Cerebellar nuclear complex (tissue), 1 donor: ENCODE measurements around the gene ST6GALNAC3.
"Not testable (repeated sequence)": the region's sequence is repeated elsewhere in the genome, so short reads cannot be mapped to it uniquely, and the experiment has no call there.

Experiments used
- DNase-seq, 2 experiments: peaks; one replicate each; lab custom pipeline; 2025; lab: John Stamatoyannopoulos, UW

The ST6GALNAC3 gene

DNA sequence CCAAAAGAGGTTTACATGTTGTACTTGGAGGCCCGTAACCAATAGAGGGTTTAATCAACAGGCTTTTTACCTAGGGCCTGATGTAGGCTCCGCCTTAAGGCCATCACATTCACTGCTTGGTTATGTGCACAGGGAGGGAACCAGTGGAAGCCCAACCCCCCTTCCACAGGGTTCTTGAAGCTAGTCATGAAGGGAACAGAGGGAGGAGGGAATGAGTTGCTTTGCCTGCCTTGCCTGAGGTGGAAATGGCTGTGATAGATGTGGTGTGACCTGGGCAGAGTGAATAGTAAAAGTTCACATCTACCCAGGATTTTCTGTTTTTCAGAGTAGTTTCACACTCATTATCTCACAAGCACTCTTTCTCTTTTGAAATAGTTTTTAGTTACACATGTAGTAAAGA is 215.1 kb downstream of the ST6GALNAC3 start:
- no peak for DNase-seq

DNA sequence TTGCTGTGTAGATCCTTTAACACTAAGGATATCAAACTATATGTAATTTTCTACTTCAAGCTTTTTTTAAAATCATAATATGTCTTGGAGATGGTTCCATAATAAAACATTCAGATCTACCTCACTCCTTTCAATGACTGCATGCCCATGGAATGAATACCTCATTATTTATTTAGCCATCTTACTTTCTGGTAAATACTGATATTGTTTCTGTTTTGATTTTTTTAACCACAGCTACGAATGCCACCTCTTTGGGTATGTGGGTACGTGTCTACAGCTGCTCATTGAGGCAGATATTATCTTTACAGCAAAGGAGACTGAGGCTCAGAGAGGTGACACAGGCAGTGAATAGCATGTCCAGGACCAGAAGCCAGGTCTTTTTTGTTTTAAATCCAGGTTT is 215.7 kb downstream of the ST6GALNAC3 start:
- DNase-seq, result no peak

DNA sequence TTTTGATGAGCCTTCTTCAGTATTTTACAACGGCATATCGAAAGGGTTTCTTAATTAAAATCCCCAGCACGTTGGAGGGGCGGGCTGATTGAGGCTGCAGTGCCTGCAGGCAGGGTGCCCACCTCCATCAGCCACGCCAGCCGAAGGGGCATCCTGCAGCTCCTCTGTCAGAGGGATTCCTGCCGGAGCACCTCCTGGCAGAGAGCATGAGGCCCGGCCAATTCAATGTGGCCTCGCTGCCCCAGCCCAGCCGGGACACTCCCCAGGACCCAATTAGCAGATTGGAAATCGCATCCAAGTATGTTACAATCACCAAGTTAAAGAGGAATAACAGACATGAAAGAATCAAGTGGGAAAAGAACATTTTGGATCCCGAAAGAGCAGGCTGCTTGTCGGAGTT is 216.6 kb downstream of the ST6GALNAC3 start:
- no peak for DNase-seq

- no peak for DNase-seq
These were observed 217.2 kb downstream of the ST6GALNAC3 start for GRCh38 chr1:76291737-76292136.

DNA sequence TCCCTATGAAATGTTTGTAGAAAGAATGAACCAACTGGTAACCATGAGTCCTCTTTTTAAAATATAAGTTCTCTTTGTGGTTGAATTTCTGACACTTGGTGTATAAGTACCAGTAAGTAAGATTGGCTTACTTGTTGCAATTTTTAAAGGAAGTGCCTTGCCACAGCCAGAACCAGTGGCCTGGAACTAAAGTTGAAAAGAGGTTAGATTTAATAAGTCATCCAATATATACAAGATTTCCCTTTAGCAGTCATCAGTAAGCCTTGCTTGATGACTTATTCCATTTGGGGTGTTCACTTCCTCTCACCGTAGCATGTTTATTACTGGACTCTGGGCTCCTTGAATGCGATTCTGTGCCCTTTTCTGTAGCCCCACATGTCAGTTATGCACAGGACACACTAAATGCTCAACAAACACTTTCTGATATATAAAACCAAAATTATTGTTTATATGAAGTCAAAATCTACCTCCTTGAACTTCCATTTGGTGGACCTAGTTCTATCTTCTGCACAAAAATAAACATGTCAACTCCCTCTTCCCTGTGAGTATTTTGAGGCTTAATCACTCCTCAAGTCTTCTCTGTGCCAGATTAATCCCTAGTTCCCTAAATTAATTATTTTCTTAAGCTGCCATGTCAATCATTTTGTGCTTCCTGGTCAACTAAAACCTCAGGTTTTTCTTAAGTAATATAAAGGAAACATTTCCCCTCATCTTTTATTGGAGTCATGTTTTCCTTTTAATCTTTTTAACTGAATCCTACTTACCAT is 218.1 kb downstream of the ST6GALNAC3 start:
- no peak for DNase-seq

DNA sequence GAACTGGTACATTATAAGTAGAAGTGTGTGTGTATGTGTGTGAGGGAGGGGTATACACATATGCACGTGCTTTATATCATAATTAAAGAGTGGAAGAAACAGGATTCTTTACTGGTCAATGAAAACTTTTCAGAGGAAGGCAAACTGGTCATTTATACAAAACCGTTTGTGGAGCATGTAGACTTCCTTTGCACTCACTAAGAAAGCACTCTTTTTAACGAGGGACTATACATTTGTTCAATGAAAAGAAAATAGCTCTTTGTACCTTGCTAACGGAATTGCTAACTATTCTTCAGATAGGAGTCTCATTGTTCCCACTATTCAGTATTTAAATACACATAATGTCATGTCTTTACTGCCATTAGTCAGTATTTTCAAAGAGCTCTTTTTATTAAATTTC is 219.3 kb downstream of the ST6GALNAC3 start:
- DNase-seq, result no peak

DNA sequence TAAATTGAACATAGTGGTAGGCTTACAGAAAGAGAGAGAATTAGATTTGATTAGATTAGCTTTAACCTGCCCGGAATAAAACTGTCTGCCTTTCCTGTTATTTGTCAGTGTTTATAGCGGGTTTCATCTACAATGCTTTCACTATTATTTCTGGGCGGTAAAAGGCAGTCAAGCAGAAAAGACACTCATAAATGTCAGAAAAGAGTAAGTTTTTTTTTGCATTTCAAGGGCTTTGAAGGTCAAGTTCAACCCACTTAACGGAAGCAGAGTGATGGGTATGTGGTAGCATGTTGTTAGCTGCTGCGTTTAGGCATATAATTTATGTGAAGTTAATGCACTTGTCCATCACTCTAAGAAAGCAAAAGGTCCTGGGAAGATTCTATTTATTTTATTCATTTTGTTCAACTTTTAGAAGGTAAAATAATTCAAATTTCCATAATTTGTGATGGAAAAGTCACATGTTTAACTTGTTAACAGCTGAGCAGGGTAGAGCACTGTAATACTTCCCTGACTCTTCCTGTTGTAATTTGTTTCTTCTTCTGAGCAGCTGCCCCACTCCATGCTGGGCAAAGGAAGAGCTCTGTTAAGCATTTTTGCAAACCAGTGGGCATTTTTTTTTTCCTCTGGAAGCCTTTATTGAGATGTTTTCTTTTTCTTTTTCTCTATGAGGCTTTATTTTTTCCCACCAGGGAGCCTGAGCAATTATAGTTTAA is 220.1 kb downstream of the ST6GALNAC3 start:
- no peak for DNase-seq

- no peak for DNase-seq
These were observed 223.9 kb downstream of the ST6GALNAC3 start for GRCh38 chr1:76298399-76298798.

GRCh38 chr1:76299036-76299435 is 224.5 kb downstream of the ST6GALNAC3 start:
- DNase-seq, result no peak

- no peak for DNase-seq
These were observed 226.0 kb downstream of the ST6GALNAC3 start for GRCh38 chr1:76300556-76300955.

DNA sequence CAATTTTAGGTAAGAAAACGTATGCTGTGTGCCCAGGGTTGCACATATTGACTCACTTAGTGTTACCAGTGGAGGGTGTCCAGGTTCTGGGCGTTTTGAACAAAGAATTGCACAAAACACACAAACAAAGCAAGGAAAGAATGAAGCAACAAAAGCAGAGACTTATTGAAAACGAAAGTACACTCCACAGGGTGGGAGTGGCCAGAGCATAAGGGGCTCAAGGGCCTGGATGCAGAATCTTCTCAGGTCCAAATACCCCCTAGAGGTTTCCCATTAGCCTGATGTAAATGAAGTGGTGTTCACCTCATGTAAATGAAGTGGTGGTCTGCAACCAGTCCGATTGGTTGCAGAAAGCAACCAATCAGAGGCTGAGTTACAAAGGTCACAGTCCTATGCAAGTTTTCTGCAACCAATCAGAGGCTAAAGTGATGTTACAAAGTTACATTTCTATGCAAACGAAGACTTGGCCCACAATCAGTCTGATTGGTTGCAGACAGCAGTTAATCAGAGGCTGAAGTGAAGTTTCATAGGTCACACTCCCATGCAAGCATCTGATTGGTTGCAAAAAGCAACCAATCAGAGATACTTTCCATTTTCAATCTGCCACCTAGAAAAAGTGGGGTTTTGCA is 228.3 kb downstream of the ST6GALNAC3 start:
- no peak for DNase-seq

DNA sequence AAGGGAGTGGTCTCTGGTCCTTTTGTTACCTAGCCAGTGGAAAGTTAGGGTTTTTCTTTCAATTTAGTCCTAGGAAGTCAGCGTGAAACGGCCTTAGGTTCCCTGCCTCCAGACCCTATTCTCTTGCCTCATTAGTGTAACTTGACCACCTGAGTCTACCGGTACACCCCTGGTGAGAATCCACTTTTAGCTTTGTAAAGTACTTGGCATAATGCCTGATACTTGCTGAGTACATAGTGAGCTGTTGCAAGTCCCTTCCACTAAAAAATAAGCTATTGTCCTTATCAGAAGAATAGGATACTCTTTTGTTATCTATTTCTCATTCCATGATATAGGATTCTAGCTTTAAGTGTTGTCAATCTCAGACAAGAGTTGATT is 228.8 kb downstream of the ST6GALNAC3 start:
- DNase-seq, result no peak

DNA sequence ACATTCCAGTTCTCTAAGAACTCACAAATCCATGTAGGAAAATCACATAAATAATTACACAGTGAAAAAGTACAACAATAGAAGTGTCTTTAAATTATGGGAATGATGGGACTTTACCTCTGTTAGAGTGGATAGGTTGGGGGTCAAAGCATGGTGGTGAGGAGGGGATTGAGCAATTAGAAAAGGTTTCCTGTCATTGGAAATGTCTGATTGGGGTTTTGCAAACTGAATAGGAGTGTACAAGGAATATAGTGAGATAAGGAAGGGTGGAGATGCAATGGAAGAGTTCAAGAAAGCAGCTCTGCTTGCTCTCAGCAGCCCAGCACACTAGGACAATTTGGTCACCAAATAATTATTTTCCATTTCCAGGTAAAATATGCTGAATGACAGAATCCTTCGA is 238.8 kb downstream of the ST6GALNAC3 start:
- no peak for DNase-seq

DNA sequence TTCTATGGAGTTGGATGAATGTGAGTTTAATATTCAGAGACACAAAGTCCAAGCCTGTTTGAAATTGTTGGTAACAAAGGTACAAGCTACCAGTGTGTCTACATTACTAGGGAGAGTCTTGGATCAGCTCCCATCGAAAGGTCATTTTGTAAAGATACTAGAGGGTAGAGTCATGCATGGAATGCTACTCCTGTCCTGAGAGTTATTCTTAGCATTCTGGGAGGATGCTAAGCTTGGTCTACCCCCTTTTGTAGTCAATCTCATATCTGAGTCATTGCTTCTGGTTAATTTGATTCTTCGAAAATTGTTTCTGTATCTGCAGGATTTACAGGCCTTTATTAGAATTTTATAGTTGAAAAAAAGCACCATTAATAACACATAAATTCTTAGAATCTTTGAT is 240.2 kb downstream of the ST6GALNAC3 start:
- no peak for DNase-seq

DNA sequence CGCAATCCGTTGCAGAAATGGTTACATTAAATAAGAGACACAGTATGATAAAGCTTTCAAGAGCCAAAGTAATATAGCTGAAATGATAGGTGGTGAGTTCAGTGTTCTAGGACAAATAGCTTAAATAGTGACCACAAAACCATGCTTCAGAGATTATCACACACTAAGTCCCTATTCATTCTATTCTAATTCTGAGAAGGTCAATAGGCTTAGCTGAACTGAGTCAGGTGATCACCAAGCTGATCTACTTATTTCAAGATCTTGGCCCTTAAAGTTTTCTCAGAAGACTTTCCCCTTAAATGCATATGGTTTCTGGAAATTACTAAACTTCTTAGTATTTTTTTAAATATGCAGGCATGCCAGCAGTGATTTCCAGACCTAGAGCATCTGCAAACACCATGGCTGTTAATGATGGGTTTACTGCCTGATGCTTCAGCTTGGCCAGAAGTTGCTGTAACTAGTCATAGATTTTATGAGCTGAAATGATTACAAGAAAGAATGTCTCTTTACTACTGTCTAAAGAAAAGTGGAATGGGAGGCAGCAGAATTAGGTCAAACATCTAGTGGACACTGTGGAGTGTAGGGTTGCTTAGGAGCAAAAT is 242.9 kb downstream of the ST6GALNAC3 start:
- no peak for DNase-seq

GRCh38 chr1:76330991-76331603 is 256.6 kb downstream of the ST6GALNAC3 start:
- DNase-seq, result no peak

GRCh38 chr1:76335882-76336281 is 261.3 kb downstream of the ST6GALNAC3 start:
- DNase-seq, result no peak

DNA sequence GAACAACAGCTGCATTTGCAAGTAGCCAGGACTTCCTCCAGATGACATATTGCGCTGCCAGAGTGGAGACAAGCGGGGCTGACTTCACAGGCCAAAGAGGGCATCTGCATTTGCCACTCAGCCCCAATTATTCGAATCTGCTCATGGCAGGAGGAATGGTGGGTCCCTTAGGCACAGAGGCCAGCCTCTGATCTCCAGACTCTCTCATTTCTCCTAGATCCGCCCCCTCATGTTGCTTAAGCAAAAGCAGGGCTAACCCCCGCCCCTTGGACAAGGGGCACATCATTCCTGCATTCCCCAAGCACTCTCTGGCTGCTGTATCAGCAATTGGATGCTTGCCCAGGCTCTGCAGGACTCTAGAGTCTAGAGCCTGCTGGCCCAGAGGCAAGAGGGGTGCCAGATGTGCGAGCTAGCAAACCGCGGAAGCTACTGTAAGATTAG is 262.4 kb downstream of the ST6GALNAC3 start:
- DNase-seq, result no peak

DNA sequence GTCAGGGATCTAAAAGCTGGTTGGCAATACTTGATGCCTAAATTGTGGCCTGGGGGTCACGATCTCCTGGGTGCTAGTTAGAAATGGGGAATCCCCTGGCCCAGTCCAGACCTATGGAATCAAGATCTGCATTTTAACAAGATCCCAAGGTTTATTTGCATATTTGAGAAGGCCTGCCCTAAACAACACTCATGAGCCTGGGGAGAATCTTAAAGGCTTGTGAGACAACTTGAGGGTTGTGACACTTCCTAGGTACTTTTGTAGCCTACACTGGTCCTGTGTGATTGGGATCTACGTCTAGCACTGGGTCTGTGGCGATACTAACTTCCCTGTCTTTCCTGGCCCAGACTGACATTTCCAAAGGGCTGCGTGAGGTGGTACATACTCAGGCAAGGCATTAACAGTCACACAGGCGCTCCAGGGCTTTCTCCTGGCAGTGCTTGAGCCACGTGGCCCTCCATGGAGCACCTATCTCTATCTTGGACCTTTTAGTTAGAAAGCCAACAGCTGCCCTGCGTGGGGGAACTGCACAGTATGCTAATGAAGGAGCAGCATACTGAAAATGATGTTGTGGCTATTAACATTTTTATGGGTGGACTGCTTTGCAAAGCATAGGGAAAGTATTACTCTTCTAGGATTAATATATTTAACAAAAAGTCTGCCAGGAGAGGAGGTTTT is 263.1 kb downstream of the ST6GALNAC3 start:
- no peak for DNase-seq

DNA sequence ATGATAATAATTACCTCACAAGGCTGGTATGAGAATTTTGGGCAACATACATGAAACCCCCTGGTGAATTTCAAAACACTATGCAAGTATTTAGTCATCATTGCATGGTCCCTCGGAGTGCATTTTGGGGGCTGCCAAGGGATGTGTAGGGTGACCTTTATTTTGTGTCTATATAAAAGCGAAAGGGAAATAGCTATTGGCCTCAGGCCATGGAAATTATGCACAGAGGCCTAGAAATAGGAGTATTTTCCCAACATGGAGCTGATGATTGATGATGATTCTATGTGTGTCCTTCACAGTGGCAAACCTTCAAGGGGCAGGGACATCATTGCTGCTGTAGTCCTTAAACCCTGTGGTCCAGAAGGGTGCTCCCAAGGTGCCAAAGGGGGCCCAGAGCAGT is 265.5 kb downstream of the ST6GALNAC3 start:
- DNase-seq, result no peak

DNA sequence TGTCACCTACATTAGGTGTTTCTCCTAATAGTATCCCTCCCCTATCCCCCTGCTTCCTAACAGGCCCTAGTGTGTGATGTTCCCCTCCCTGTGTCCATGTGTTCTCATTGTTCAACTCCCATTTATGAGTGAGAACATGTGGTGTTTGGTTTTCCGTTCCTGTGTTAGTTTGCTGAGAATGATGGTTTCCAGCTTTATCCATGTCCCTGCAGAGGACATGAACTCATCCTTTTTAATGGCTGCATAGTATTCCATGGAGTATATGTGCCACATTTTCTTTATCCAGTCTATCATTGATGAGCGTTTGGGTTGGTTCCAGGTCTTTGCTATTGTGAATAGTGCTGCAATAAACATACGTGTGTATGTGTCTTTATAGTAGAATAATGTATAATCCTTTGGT is 267.3 kb downstream of the ST6GALNAC3 start:
- not testable (repeated sequence) for DNase-seq

- DNase-seq, result no peak
These were observed 268.8 kb downstream of the ST6GALNAC3 start for GRCh38 chr1:76343356-76343755.
